Measurements from ENCODE around the gene RPL12. TPM values are rescaled to one million over a fixed set of nuclear protein-coding genes. Genes with fewer than 3 reads are reported as not detected.

The RPL12 gene
- total RNA-seq, 4 donors from 2014 or later, result 2,461 to 2,856 (median 2,671) TPM

- DNase-seq (ENCODE audit: low spot score in 2 of 2), result no peak
- no peak overlapping the region for H3K4me3 ChIP-seq (ENCODE audit: low read depth, poor library complexity, severe bottlenecking)
- TF ChIP-seq CTCF (IDR thresholded peaks at IDR 0.05), result no peak
- TF ChIP-seq POLR2A (IDR thresholded peaks at IDR 0.05), result no peak
- WGBS, 2 donors, result 54 to 88% methylated on average over 4 to 6 of the region's 10 CpGs
- intact Hi-C loops (cut with DNase I; ENCODE audit: low total_unique reads), result loop anchor here (10.0 kb wide), 1 partner anchor 1513 kb away; no protein-coding TSS in a partner anchor
Measured at GRCh38 chr9:127491516-127491915, 40.3 kb upstream of the RPL12 start.

- 91 to 95% methylated on average over 9 of the region's 9 CpGs for WGBS, 2 donors
- no peak overlapping the region for H3K4me3 ChIP-seq (ENCODE audit: low read depth, poor library complexity, severe bottlenecking)
- TF ChIP-seq CTCF (IDR thresholded peaks at IDR 0.05) (no peak), POLR2A (IDR thresholded peaks at IDR 0.05) (no peak)
- no peak for DNase-seq (ENCODE audit: low spot score in 2 of 2)
- intact Hi-C loops (cut with DNase I; ENCODE audit: low total_unique reads), result loop anchor here (10.0 kb wide), 1 partner anchor 1514 kb away; no protein-coding TSS in a partner anchor
Measured at GRCh38 chr9:127490535-127491230, 39.5 kb upstream of the RPL12 start.

GRCh38 chr9:127489471-127490115 is 38.4 kb upstream of the RPL12 start:
- intact Hi-C loops (cut with DNase I; ENCODE audit: low total_unique reads), result loop anchor here (10.0 kb wide), 1 partner anchor 1515 kb away; no protein-coding TSS in a partner anchor
- TF ChIP-seq POLR2A (IDR thresholded peaks at IDR 0.05), result no peak
- no peak for TF ChIP-seq CTCF (IDR thresholded peaks at IDR 0.05)
- 88 to 90% methylated on average over 14 to 19 of the region's 22 CpGs for WGBS, 2 donors
- DNase-seq (ENCODE audit: low spot score in 2 of 2), result no peak
- H3K4me3 ChIP-seq (ENCODE audit: low read depth, poor library complexity, severe bottlenecking), result no peak overlapping the region

GRCh38 chr9:127488946-127489345 is 37.7 kb upstream of the RPL12 start:
- no peak for DNase-seq (ENCODE audit: low spot score in 2 of 2)
- WGBS, 2 donors, result 87 to 96% methylated on average over 8 of the region's 8 CpGs
- intact Hi-C loops (cut with DNase I; ENCODE audit: low total_unique reads), result no loop called here
- no peak for TF ChIP-seq POLR2A (IDR thresholded peaks at IDR 0.05)
- H3K4me3 ChIP-seq (ENCODE audit: low read depth, poor library complexity, severe bottlenecking), result no peak overlapping the region

GRCh38 chr9:127485995-127486394 is 34.8 kb upstream of the RPL12 start:
- TF ChIP-seq POLR2A (IDR thresholded peaks at IDR 0.05), result no peak
- TF ChIP-seq CTCF (IDR thresholded peaks at IDR 0.05), result no peak
- WGBS, 2 donors, result 72 to 86% methylated on average over 10 to 11 of the region's 11 CpGs
- intact Hi-C loops (cut with DNase I; ENCODE audit: low total_unique reads), result no loop called here
- H3K4me3 ChIP-seq (ENCODE audit: low read depth, poor library complexity, severe bottlenecking), result no peak overlapping the region
- no peak for DNase-seq (ENCODE audit: low spot score in 2 of 2)

- whole genome bisulfite sequencing, 2 donors, result 96 to 99% methylated on average over 9 of the region's 9 CpGs
- no peak for DNase-seq (ENCODE audit: low spot score in 2 of 2)
- TF ChIP-seq POLR2A (IDR thresholded peaks at IDR 0.05) (no peak), CTCF (IDR thresholded peaks at IDR 0.05) (no peak)
- intact Hi-C loops (cut with DNase I; ENCODE audit: low total_unique reads), result no loop called here
- no peak overlapping the region for H3K4me3 ChIP-seq (ENCODE audit: low read depth, poor library complexity, severe bottlenecking)
Measured at GRCh38 chr9:127482662-127483061, 31.5 kb upstream of the RPL12 start.

Data from lower leg skin (tissue), 4 donors.